Measurements from ENCODE around the gene CCDC88B. TPM values are rescaled to one million over a fixed set of nuclear protein-coding genes. Genes with fewer than 3 reads are reported as not detected.
A peak's percentile ranks its signal among the peaks of the same experiment; 100 is the strongest.

The CCDC88B gene
- total and polyA plus RNA-seq, 9 of the 15 experiments (the other 6 are each of a cell fraction or from before 2014, with no cell fraction given) = 0.13 to 18.1 (median 7.9) TPM

GRCh38 chr11:64341851-64342791 lies 2.1 kb downstream of the CCDC88B start (continued):
- TF ChIP-seq PTTG1 (tag; IDR thresholded peaks at IDR 0.05; ENCODE audit: low read depth) (no peak), TFE3 (CRISPR knock-in tag; IDR thresholded peaks at IDR 0.05) (no peak), ZNF282 (CRISPR knock-in tag; IDR thresholded peaks at IDR 0.05) (no peak), CBX8 (IDR thresholded peaks at IDR 0.05; ENCODE audit: borderline replicate concordance, extremely low read depth, low read depth, low read length, poor library complexity, severe bottlenecking) (no peak), ESRRA (IDR thresholded peaks at IDR 0.05; ENCODE audit: borderline replicate concordance, low read depth) (peak; percentile 66; the same call in 1 of the 2 replicates), ZNF165 (CRISPR knock-in tag; IDR thresholded peaks at IDR 0.05; ENCODE audit: borderline replicate concordance) (no peak), RBM17 (IDR thresholded peaks at IDR 0.05; ENCODE audit: borderline replicate concordance, low read depth, low read length) (no peak), KDM1A (IDR thresholded peaks at IDR 0.05) (no peak; a peak in 2 of 4 replicates), TAF7 (tag; IDR thresholded peaks at IDR 0.05) (no peak), CHD4 (IDR thresholded peaks at IDR 0.05; ENCODE audit: insufficient read depth, insufficient replicate concordance, low read depth, low read length, poor library complexity, severe bottlenecking) (no peak), ATF4 (CRISPR knock-in tag; IDR thresholded peaks at IDR 0.05) (no peak), ZKSCAN1 (IDR thresholded peaks at IDR 0.05; ENCODE audit: low read depth, low read length) (no peak), TARDBP (IDR thresholded peaks at IDR 0.05) (no peak; the same call in 1 of the 2 replicates), RBM25 (IDR thresholded peaks at IDR 0.05; ENCODE audit: low read depth, low read length, severe bottlenecking) (peak; percentile 8), KLF13 (tag; IDR thresholded peaks at IDR 0.05; ENCODE audit: borderline replicate concordance, low read depth) (no peak), E2F5 (CRISPR knock-in tag; IDR thresholded peaks at IDR 0.05) (no peak), YY1 (IDR thresholded peaks at IDR 0.05; ENCODE audit: borderline replicate concordance in 1 of 3, control insufficient read depth in 1 of 3, extremely low read depth in 1 of 3, insufficient read depth in 3 of 3, insufficient read length in 1 of 3, insufficient replicate concordance in 2 of 3, low read depth in 1 of 3, low read length in 2 of 3) (peak in 1 of 3 experiments; percentile 55), HNRNPLL (IDR thresholded peaks at IDR 0.05; ENCODE audit: low read depth, low read length, poor library complexity, severe bottlenecking) (no peak), ZNF644 (tag; IDR thresholded peaks at IDR 0.05; ENCODE audit: low read depth) (no peak), SRSF3 (IDR thresholded peaks at IDR 0.05; ENCODE audit: insufficient read depth, low read length) (no peak), ZNF780A (CRISPR knock-in tag; IDR thresholded peaks at IDR 0.05) (no peak), TCFL5 (CRISPR knock-in tag; conservative IDR thresholded peaks at IDR 0.05) (no peak), ZNF830 (CRISPR knock-in tag; IDR thresholded peaks at IDR 0.05) (no peak)
